Measurements from ENCODE around the gene MED4.

MED4 gene

DNA sequence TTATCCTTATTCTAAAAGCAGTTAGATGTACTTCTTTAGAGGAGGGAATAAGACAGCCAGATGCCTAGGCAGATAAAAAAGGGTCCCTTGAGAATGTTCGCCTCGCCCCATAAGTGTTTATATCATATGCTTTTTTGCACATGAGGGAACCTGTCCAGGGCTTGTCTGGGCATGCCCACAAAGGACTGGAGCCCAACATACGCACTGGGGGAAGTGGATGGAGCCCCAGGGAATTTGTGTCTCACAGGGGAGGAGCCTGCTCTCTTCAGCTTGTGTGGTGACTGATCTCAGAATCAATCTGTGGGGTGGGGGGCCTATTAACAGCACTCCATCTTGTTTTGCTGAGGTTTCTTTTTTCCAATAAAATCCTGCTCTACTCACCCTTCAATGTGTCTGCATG is 22.6 kb downstream of the MED4 start:
- no peak for DNase-seq
- Histone ChIP-seq H3K9me3 (replicated peaks; ENCODE audit: insufficient read depth, low read length) (no peaks in the 10 kb centered on the region), H3K4me2 (ENCODE audit: low read depth, low read length) (no peak overlapping the region)

DNA sequence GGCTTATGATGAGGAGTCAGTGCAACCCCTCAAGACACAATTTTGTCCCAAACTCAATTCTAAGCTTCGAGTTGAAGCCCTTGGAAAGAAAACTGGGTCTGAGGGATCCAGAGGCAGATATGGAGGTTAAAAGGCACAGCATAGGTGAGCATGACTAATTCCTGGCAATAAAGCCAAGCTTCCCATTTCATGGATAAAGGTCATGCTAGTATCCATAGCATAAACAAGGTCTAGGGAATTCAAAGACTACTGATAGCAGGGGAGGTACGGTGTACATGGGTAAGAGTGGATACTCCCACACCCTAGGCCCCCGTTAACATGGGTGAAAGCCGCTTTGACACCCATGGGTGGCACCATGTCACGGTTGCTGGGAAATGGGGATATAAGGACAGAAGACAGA is 24.0 kb downstream of the MED4 start:
- Histone ChIP-seq H3K27me3 (replicated peaks; ENCODE audit: insufficient read depth, low read length) (no peaks in the 10 kb centered on the region), H3F3A (ENCODE audit: insufficient read depth, low read length) (no peaks in the 10 kb centered on the region), H3K4me3 (ENCODE audit: low read length) (no peak overlapping the region), H3K79me2 (ENCODE audit: low read length) (no peaks in the 10 kb centered on the region), H3K9ac (ENCODE audit: low read length) (no peak overlapping the region), H2AFZ (ENCODE audit: low read length) (no peak overlapping the region), H4K20me1 (ENCODE audit: insufficient read depth, low read length) (no peaks in the 10 kb centered on the region), H3K4me1 (ENCODE audit: low read length) (no peaks in the 10 kb centered on the region), H3K4me2 (ENCODE audit: low read depth, low read length) (no peak overlapping the region), H3K9me2 (replicated peaks; ENCODE audit: insufficient read depth, low read length) (no peaks in the 10 kb centered on the region), H3K9me3 (replicated peaks; ENCODE audit: insufficient read depth, low read length) (no peaks in the 10 kb centered on the region), H3K36me3 (replicated peaks; ENCODE audit: insufficient read depth, low read length) (no peaks in the 10 kb centered on the region), H3K27ac (ENCODE audit: low read length) (no peak overlapping the region)
- TF ChIP-seq EZH2phosphoT487 (IDR thresholded peaks at IDR 0.05; ENCODE audit: low read length) = no peak
- no peak for TF ChIP-seq EZH2 (optimal IDR thresholded peaks at IDR 0.05; ENCODE audit: low read depth, low read length)
- TF ChIP-seq CTCF (IDR thresholded peaks at IDR 0.05; ENCODE audit: low read length) = no peak
- DNase-seq = no peak

More for the DNA sequence above, 22.6 kb downstream of the MED4 start:
- H3K9ac ChIP-seq (ENCODE audit: low read length) = no peak overlapping the region
- no peak overlapping the region for H3K27ac ChIP-seq (ENCODE audit: low read length)
- H3F3A ChIP-seq (ENCODE audit: insufficient read depth, low read length) = no peaks in the 10 kb centered on the region
- H3K27me3 ChIP-seq (replicated peaks; ENCODE audit: insufficient read depth, low read length) = no peaks in the 10 kb centered on the region
- H2AFZ ChIP-seq (ENCODE audit: low read length) = no peak overlapping the region
- H3K4me1 ChIP-seq (ENCODE audit: low read length) = no peaks in the 10 kb centered on the region
- no peak overlapping the region for H3K4me3 ChIP-seq (ENCODE audit: low read length)
- no peaks in the 10 kb centered on the region for H3K9me2 ChIP-seq (replicated peaks; ENCODE audit: insufficient read depth, low read length)
- no peak for TF ChIP-seq CTCF (IDR thresholded peaks at IDR 0.05; ENCODE audit: low read length)
- TF ChIP-seq EZH2phosphoT487 (IDR thresholded peaks at IDR 0.05; ENCODE audit: low read length) = no peak
- TF ChIP-seq EZH2 (optimal IDR thresholded peaks at IDR 0.05; ENCODE audit: low read depth, low read length) = no peak
- H3K36me3 ChIP-seq (replicated peaks; ENCODE audit: insufficient read depth, low read length) = no peaks in the 10 kb centered on the region
- H4K20me1 ChIP-seq (ENCODE audit: insufficient read depth, low read length) = no peaks in the 10 kb centered on the region
- H3K79me2 ChIP-seq (ENCODE audit: low read length) = no peaks in the 10 kb centered on the region

GRCh38 chr13:48069573-48069972 is 25.3 kb downstream of the MED4 start:
- Histone ChIP-seq H3K36me3 (replicated peaks; ENCODE audit: insufficient read depth, low read length) (no peaks in the 10 kb centered on the region), H3K4me1 (ENCODE audit: low read length) (no peaks in the 10 kb centered on the region), H3K9me2 (replicated peaks; ENCODE audit: insufficient read depth, low read length) (no peaks in the 10 kb centered on the region), H3K4me3 (ENCODE audit: low read length) (no peak overlapping the region), H2AFZ (ENCODE audit: low read length) (no peak overlapping the region), H3K9ac (ENCODE audit: low read length) (no peak overlapping the region), H3K9me3 (replicated peaks; ENCODE audit: insufficient read depth, low read length) (no peaks in the 10 kb centered on the region), H4K20me1 (ENCODE audit: insufficient read depth, low read length) (no peaks in the 10 kb centered on the region), H3K27ac (ENCODE audit: low read length) (no peak overlapping the region), H3F3A (ENCODE audit: insufficient read depth, low read length) (no peaks in the 10 kb centered on the region), H3K27me3 (replicated peaks; ENCODE audit: insufficient read depth, low read length) (no peaks in the 10 kb centered on the region), H3K79me2 (ENCODE audit: low read length) (no peaks in the 10 kb centered on the region), H3K4me2 (ENCODE audit: low read depth, low read length) (no peak overlapping the region)
- TF ChIP-seq EZH2 (optimal IDR thresholded peaks at IDR 0.05; ENCODE audit: low read depth, low read length) (no peak), CTCF (IDR thresholded peaks at IDR 0.05; ENCODE audit: low read length) (no peak), EZH2phosphoT487 (IDR thresholded peaks at IDR 0.05; ENCODE audit: low read length) (no peak)
- DNase-seq = no peak

All from MM.1S (cell line).